ENCODE data around the gene DAPL1. TPM values are rescaled to one million over a fixed set of nuclear protein-coding genes. Genes with fewer than 3 reads are reported as not detected.

The DAPL1 gene
- polyA plus RNA-seq, 3 donors from 2014 or later: not detected

- H3K36me3 Mint-ChIP-seq: no peaks in the 10 kb centered on the region
- H3K4me3 Mint-ChIP-seq: no peak overlapping the region
- H3K27ac Mint-ChIP-seq: no peak overlapping the region
- H3K4me1 Mint-ChIP-seq: peaks cover 8 to 10% of the 10 kb centered on the region in 2 donors
- no peaks in the 10 kb centered on the region for H3K9me3 Mint-ChIP-seq
- no peak for DNase-seq
- peaks cover 0 to 2% (median 0%) of the 10 kb centered on the region in 3 donors for H3K27me3 Mint-ChIP-seq (ENCODE audit: low read depth in 3 of 3)
Observed at GRCh38 chr2:158817588-158817987, 22.5 kb downstream of the DAPL1 start.

- peaks cover 0 to 2% (median 0%) of the 10 kb centered on the region in 3 donors for H3K27me3 Mint-ChIP-seq (ENCODE audit: low read depth in 3 of 3)
- DNase-seq: no peak
- peaks cover 8 to 10% of the 10 kb centered on the region in 2 donors for H3K4me1 Mint-ChIP-seq
- no peaks in the 10 kb centered on the region for H3K9me3 Mint-ChIP-seq
- H3K36me3 Mint-ChIP-seq: no peaks in the 10 kb centered on the region
- no peak overlapping the region for H3K27ac Mint-ChIP-seq
- H3K4me3 Mint-ChIP-seq: no peak overlapping the region
Observed at GRCh38 chr2:158818511-158818910, 23.4 kb downstream of the DAPL1 start.

- H3K36me3 Mint-ChIP-seq: no peaks in the 10 kb centered on the region
- H3K4me3 Mint-ChIP-seq: no peak overlapping the region
- no peak for DNase-seq
- peaks cover 5 to 6% of the 10 kb centered on the region in 2 donors for H3K4me1 Mint-ChIP-seq
- no peak overlapping the region for H3K27ac Mint-ChIP-seq
- H3K27me3 Mint-ChIP-seq (ENCODE audit: low read depth in 3 of 3): peaks cover 0 to 2% (median 2%) of the 10 kb centered on the region in 3 donors
- no peaks in the 10 kb centered on the region for H3K9me3 Mint-ChIP-seq
Observed at GRCh38 chr2:158822193-158822592, 27.1 kb downstream of the DAPL1 start.

GRCh38 chr2:158823486-158824237 is 28.5 kb downstream of the DAPL1 start:
- Mint-ChIP-seq H3K27ac (no peak overlapping the region), H3K36me3 (no peaks in the 10 kb centered on the region), H3K27me3 (ENCODE audit: low read depth in 3 of 3) (peaks cover 0 to 2% (median 2%) of the 10 kb centered on the region in 3 donors), H3K4me1 (no peaks in the 10 kb centered on the region), H3K4me3 (no peak overlapping the region), H3K9me3 (no peaks in the 10 kb centered on the region)
- no peak for DNase-seq

- Mint-ChIP-seq H3K27ac (no peak overlapping the region), H3K9me3 (no peaks in the 10 kb centered on the region), H3K27me3 (ENCODE audit: low read depth in 3 of 3) (peaks cover 2 to 4% (median 3%) of the 10 kb centered on the region in 3 donors), H3K36me3 (no peaks in the 10 kb centered on the region), H3K4me3 (no peak overlapping the region), H3K4me1 (no peaks in the 10 kb centered on the region)
- no peak for DNase-seq
Observed at GRCh38 chr2:158825021-158825420, 29.9 kb downstream of the DAPL1 start.

- Mint-ChIP-seq H3K4me3 (no peak overlapping the region), H3K9me3 (no peaks in the 10 kb centered on the region), H3K36me3 (no peaks in the 10 kb centered on the region), H3K27me3 (ENCODE audit: low read depth in 3 of 3) (peaks cover 1 to 6% (median 3%) of the 10 kb centered on the region in 3 donors), H3K27ac (no peak overlapping the region), H3K4me1 (no peaks in the 10 kb centered on the region)
- DNase-seq: no peak
Observed at GRCh38 chr2:158826965-158827364, 31.8 kb downstream of the DAPL1 start.

GRCh38 chr2:158828378-158829164 is 33.5 kb downstream of the DAPL1 start:
- no peak overlapping the region for H3K27ac Mint-ChIP-seq
- no peaks in the 10 kb centered on the region for H3K36me3 Mint-ChIP-seq
- no peaks in the 10 kb centered on the region for H3K9me3 Mint-ChIP-seq
- H3K4me3 Mint-ChIP-seq: no peak overlapping the region
- H3K4me1 Mint-ChIP-seq: no peaks in the 10 kb centered on the region
- no peak for DNase-seq
- peaks cover 0 to 7% (median 3%) of the 10 kb centered on the region in 3 donors for H3K27me3 Mint-ChIP-seq (ENCODE audit: low read depth in 3 of 3)

GRCh38 chr2:158829167-158829566 is 34.0 kb downstream of the DAPL1 start:
- Mint-ChIP-seq H3K27me3 (ENCODE audit: low read depth in 3 of 3) (peaks cover 0 to 7% (median 3%) of the 10 kb centered on the region in 3 donors), H3K4me3 (no peak overlapping the region), H3K9me3 (no peaks in the 10 kb centered on the region), H3K27ac (no peak overlapping the region), H3K36me3 (no peaks in the 10 kb centered on the region), H3K4me1 (no peaks in the 10 kb centered on the region)
- DNase-seq: no peak

GRCh38 chr2:158830201-158830600 is 35.1 kb downstream of the DAPL1 start:
- Mint-ChIP-seq H3K4me1 (no peaks in the 10 kb centered on the region), H3K27me3 (ENCODE audit: low read depth in 3 of 3) (peaks cover 0 to 7% (median 3%) of the 10 kb centered on the region in 3 donors), H3K36me3 (no peaks in the 10 kb centered on the region), H3K27ac (no peak overlapping the region), H3K9me3 (no peaks in the 10 kb centered on the region), H3K4me3 (no peak overlapping the region)
- DNase-seq: peak in 1 of 3 donors; percentile 0

GRCh38 chr2:158835431-158835830 is 40.3 kb downstream of the DAPL1 start:
- H3K27me3 Mint-ChIP-seq (ENCODE audit: low read depth in 3 of 3): peaks cover 0 to 7% (median 0%) of the 10 kb centered on the region in 3 donors
- DNase-seq: no peak
- H3K4me3 Mint-ChIP-seq: no peak overlapping the region
- peaks cover 0 to 2% (median 0%) of the 10 kb centered on the region in 6 donors for H3K9me3 Mint-ChIP-seq
- H3K36me3 Mint-ChIP-seq: no peaks in the 10 kb centered on the region
- H3K27ac Mint-ChIP-seq: no peak overlapping the region
- no peaks in the 10 kb centered on the region for H3K4me1 Mint-ChIP-seq

- Mint-ChIP-seq H3K27me3 (ENCODE audit: low read depth in 3 of 3) (peaks cover 0 to 7% (median 0%) of the 10 kb centered on the region in 3 donors), H3K4me3 (no peak overlapping the region), H3K9me3 (peaks cover 0 to 2% (median 0%) of the 10 kb centered on the region in 6 donors), H3K4me1 (no peaks in the 10 kb centered on the region), H3K36me3 (no peaks in the 10 kb centered on the region), H3K27ac (no peak overlapping the region)
- DNase-seq: no peak
Observed at GRCh38 chr2:158837645-158838044, 42.5 kb downstream of the DAPL1 start.

GRCh38 chr2:158841850-158842249 is 46.7 kb downstream of the DAPL1 start:
- Mint-ChIP-seq H3K4me1 (no peaks in the 10 kb centered on the region), H3K9me3 (peaks cover 0 to 2% (median 0%) of the 10 kb centered on the region in 6 donors), H3K4me3 (no peak overlapping the region), H3K36me3 (no peaks in the 10 kb centered on the region), H3K27me3 (ENCODE audit: low read depth in 3 of 3) (peaks cover 0 to 9% (median 0%) of the 10 kb centered on the region in 3 donors), H3K27ac (no peak overlapping the region)
- no peak for DNase-seq

- H3K4me1 Mint-ChIP-seq: no peaks in the 10 kb centered on the region
- no peak overlapping the region for H3K27ac Mint-ChIP-seq
- H3K9me3 Mint-ChIP-seq: peaks cover 0 to 2% (median 0%) of the 10 kb centered on the region in 6 donors
- DNase-seq: no peak
- H3K4me3 Mint-ChIP-seq: no peak overlapping the region
- H3K27me3 Mint-ChIP-seq (ENCODE audit: low read depth in 3 of 3): peaks cover 0 to 5% (median 0%) of the 10 kb centered on the region in 3 donors
- H3K36me3 Mint-ChIP-seq: no peaks in the 10 kb centered on the region
Observed at GRCh38 chr2:158845444-158845843, 50.3 kb downstream of the DAPL1 start.

- no peak for DNase-seq
- H3K9me3 Mint-ChIP-seq: no peaks in the 10 kb centered on the region
- H3K4me3 Mint-ChIP-seq: no peak overlapping the region
- H3K36me3 Mint-ChIP-seq: no peaks in the 10 kb centered on the region
- no peaks in the 10 kb centered on the region for H3K4me1 Mint-ChIP-seq
- peaks cover 0 to 5% (median 0%) of the 10 kb centered on the region in 3 donors for H3K27me3 Mint-ChIP-seq (ENCODE audit: low read depth in 3 of 3)
- H3K27ac Mint-ChIP-seq: no peak overlapping the region
Observed at GRCh38 chr2:158845859-158846258, 50.7 kb downstream of the DAPL1 start.
